SU-DHL-6 (cell line): Measurements from ENCODE around the gene TMED1.
"Not testable (repeated sequence)": the region's sequence is repeated elsewhere in the genome, so short reads cannot be mapped to it uniquely, and the experiment has no call there.

Source experiments
- H2AFZ ChIP-seq: fragments of 200-600 bp; sonication (generic); 2 replicates; pipeline ENCODE4 v1.6.1; 2014; ENCODE audit warnings: low read depth, mild to moderate bottlenecking, moderate library complexity, mixed read lengths, antibody characterized with exemption, low read length; ENCODE audit not compliant: severe bottlenecking
- H3F3A ChIP-seq: fragments of 200-600 bp; shearing (Covaris generic); 2 replicates; pipeline ENCODE4 v1.6.0; 2016; ENCODE audit warnings: antibody characterized with exemption, mild to moderate bottlenecking; ENCODE audit not compliant: insufficient read depth
- H3K27ac ChIP-seq: fragments of 200-600 bp; sonication (generic); 2 replicates; pipeline ENCODE4 v1.5.1; 2016; ENCODE audit warnings: low read depth, mild to moderate bottlenecking, low read length, moderate library complexity, mixed read lengths
- H3K27me3 ChIP-seq: fragments of 200-600 bp; sonication (generic), shearing (Covaris generic); 2 replicates; pipeline ENCODE4 v1.6.0; 2014; ENCODE audit warnings: mild to moderate bottlenecking, low read length
- H3K36me3 ChIP-seq: fragments of 200-600 bp; sonication (generic); 2 replicates; pipeline ENCODE4 v1.6.1; 2014; ENCODE audit warnings: mild to moderate bottlenecking, low read length, mixed read lengths
- H3K4me2 ChIP-seq: fragments of 300-600, 200-600 bp; shearing (Covaris generic), sonication (generic); 2 replicates; pipeline ENCODE4 v1.6.0; 2014; ENCODE audit warnings: low read length, low read depth, mild to moderate bottlenecking; ENCODE audit not compliant: poor library complexity, severe bottlenecking
- H3K4me3 ChIP-seq: fragments of 200-600 bp; sonication (generic); 2 replicates; pipeline ENCODE4 v1.5.1; 2014; ENCODE audit warnings: antibody characterized with exemption, low read length, mild to moderate bottlenecking, mixed read lengths; ENCODE audit not compliant: insufficient read depth, poor library complexity, severe bottlenecking
- H3K79me2 ChIP-seq: fragments of 200-600 bp; sonication (generic); 2 replicates; pipeline ENCODE4 v1.6.1; 2014; ENCODE audit warnings: mild to moderate bottlenecking, low read length, moderate library complexity; ENCODE audit not compliant: insufficient read depth
- H3K9ac ChIP-seq: fragments of 200-600 bp; sonication (generic); 2 replicates; pipeline ENCODE4 v1.7.0; 2014; ENCODE audit warnings: mild to moderate bottlenecking, low read length
- H3K9me2 ChIP-seq: fragments of 200-600 bp; sonication (generic); replicated peaks from 2 replicates; pipeline ENCODE4 v1.6.1; 2014; ENCODE audit warnings: low read length; ENCODE audit not compliant: insufficient read depth
- H3K9me3 ChIP-seq: fragments of 200-600 bp; sonication (generic); 2 replicates; pipeline ENCODE4 v1.6.1; 2014; ENCODE audit warnings: low read length, mixed read lengths; ENCODE audit not compliant: insufficient read depth
- H4K20me1 ChIP-seq: fragments of 200-600 bp; sonication (generic); 2 replicates; pipeline ENCODE4 v1.6.1; 2014; ENCODE audit warnings: low read depth, mild to moderate bottlenecking, antibody characterized with exemption, low read length, moderate library complexity, mixed read lengths
- CTCF ChIP-seq: fragments of 200-600 bp; sonication (generic); IDR thresholded peaks from one replicate; pipeline ENCODE4 v1.5.1; 2017; ENCODE audit warnings: antibody characterized with exemption, mild to moderate bottlenecking, low read length, moderate library complexity; ENCODE audit not compliant: insufficient read depth, poor library complexity, severe bottlenecking
- EZH2phosphoT487 ChIP-seq: fragments of 200-600 bp; sonication (generic), shearing (Covaris generic); conservative IDR thresholded peaks from 2 replicates; pipeline ENCODE4 v1.6.1; 2018; ENCODE audit warnings: mild to moderate bottlenecking, antibody characterized with exemption, low read length, moderate library complexity, mixed read lengths

The TMED1 gene

DNA sequence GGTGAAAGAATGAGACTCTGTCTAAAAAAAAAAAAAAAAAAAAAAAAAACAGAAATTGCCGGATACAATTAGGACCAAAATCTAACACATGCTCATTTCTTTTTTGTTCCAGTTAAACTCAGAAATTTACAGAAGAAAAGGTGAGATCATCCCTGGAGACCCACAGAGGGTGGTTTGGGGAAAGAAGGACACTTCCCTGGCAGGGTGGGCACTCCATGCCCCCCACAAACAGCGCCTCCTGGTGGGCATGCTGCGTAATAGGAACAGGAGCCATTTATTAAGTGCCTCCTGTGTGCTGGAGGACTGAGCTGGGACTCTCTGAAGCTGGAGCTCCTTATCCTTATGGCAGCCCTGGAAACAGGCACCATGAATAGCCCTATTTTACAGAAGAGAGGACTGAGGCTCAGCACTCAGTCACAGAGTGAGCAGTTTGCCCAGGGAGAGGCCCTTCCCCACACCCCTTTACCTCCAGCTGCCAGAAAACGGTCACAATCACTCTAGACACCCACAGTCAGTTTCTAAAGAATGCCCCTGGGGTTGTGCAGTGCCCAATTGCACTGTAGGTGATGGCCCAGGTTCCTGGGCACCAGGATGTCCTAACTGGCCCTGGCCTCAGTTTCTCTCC, 22.3 kb upstream of the TMED1 start:
- Histone ChIP-seq H3K79me2 (no peaks in the 10 kb centered on the region), H3K9ac (no peak overlapping the region), H3K4me3 (no peak overlapping the region), H3F3A (no peaks in the 10 kb centered on the region), H2AFZ (no peak overlapping the region), H4K20me1 (no peaks in the 10 kb centered on the region), H3K27me3 (no peaks in the 10 kb centered on the region), H3K27ac (no peak overlapping the region), H3K36me3 (no peaks in the 10 kb centered on the region), H3K9me2 (no peaks in the 10 kb centered on the region), H3K4me2 (no peak overlapping the region), H3K9me3 (no peaks in the 10 kb centered on the region)
- TF ChIP-seq EZH2phosphoT487, result no peak
- TF ChIP-seq CTCF, result peak; percentile 84

- not testable (repeated sequence) for H3K9ac ChIP-seq
These were observed 20.9 kb upstream of the TMED1 start for GRCh38 chr19:10856899-10857298.

GRCh38 chr19:10855879-10856522, 20.0 kb upstream of the TMED1 start:
- Histone ChIP-seq H4K20me1 (no peaks in the 10 kb centered on the region), H2AFZ (no peak overlapping the region), H3K36me3 (no peaks in the 10 kb centered on the region), H3K4me3 (no peak overlapping the region), H3K27ac (no peak overlapping the region), H3K9me2 (no peaks in the 10 kb centered on the region), H3K4me2 (no peak overlapping the region), H3K9ac (no peak overlapping the region), H3F3A (no peaks in the 10 kb centered on the region), H3K79me2 (no peaks in the 10 kb centered on the region), H3K9me3 (no peaks in the 10 kb centered on the region), H3K27me3 (no peaks in the 10 kb centered on the region)
- TF ChIP-seq EZH2phosphoT487 (no peak), CTCF (peak; percentile 54)

More at GRCh38 chr19:10856899-10857298, 20.9 kb upstream of the TMED1 start:
- H3K4me3 ChIP-seq, H3K79me2 ChIP-seq, H3K27ac ChIP-seq, H3F3A ChIP-seq, H3K36me3 ChIP-seq, H4K20me1 ChIP-seq, H3K4me2 ChIP-seq, H3K9me2 ChIP-seq, H2AFZ ChIP-seq, H3K27me3 ChIP-seq, H3K9me3 ChIP-seq: not testable (repeated sequence)

DNA sequence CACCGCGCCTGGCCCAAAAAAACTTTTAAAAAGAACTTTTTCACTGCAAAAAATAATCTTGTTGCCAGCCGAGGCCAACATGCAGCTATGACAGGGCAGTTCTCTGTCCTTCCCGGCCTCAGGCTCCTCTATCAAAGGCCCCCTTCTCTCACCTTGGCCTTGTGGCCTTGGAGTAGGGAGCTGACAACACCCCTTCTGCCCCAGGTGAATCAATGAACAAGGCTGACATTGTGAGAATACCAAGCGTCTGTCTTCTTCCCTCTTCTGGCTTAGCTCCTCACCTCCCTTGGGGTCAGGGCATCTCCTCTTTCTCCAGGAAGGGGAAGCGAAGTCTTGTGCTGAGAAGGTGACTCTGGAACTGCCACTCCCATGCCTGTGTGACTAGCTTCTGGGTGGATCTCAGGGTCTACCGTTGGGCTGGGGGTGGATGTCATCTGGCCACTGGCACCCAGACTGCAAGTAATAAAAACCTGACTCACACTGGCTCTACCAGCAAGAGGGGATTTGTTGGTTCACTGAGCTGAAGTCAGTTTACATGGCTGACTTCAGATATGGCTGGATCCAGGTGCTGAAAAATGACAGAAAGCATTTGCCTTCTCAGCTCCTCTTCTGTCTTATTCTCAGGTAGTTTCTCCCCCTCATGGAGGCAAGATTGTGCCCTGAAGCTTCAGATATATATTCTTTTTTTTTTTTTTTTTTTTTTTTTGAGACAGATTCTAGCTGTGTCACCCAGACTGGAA, 18.5 kb upstream of the TMED1 start:
- no peaks in the 10 kb centered on the region for H3K9me3 ChIP-seq
- H3K4me3 ChIP-seq, result no peak overlapping the region
- no peak overlapping the region for H3K27ac ChIP-seq
- no peaks in the 10 kb centered on the region for H3K27me3 ChIP-seq
- H2AFZ ChIP-seq, result no peak overlapping the region
- H4K20me1 ChIP-seq, result no peaks in the 10 kb centered on the region
- H3K4me2 ChIP-seq, result no peak overlapping the region
- H3K79me2 ChIP-seq, result no peaks in the 10 kb centered on the region
- no peaks in the 10 kb centered on the region for H3K9me2 ChIP-seq
- H3F3A ChIP-seq, result no peaks in the 10 kb centered on the region
- TF ChIP-seq CTCF, result no peak
- no peak for TF ChIP-seq EZH2phosphoT487
- no peak overlapping the region for H3K9ac ChIP-seq
- no peaks in the 10 kb centered on the region for H3K36me3 ChIP-seq
